Stimulated activated CD4-positive, alpha-beta T cell treated with anti-CD3 and anti-CD28 coated beads, TNF-alpha, amount 100 ng/mL, for 4 hours (primary cell): ENCODE data around the gene RPF1.
A peak's percentile ranks its signal among the peaks of the same experiment; 100 is the strongest.
"Not testable (repeated sequence)": the region's sequence is repeated elsewhere in the genome, so short reads cannot be mapped to it uniquely, and the experiment has no call there.

ENCODE experiments used
- DNase-seq, 3 experiments: peaks; one replicate each; pipeline ENCODE4 v3.0.0-alpha.2; 2020; ENCODE audit warnings: low read depth in 3 of 3

Gene RPF1

GRCh38 chr1:84492726-84493125, 13.7 kb downstream of the RPF1 start:
- no peak for DNase-seq

- DNase-seq: no peak
These were observed 14.7 kb downstream of the RPF1 start for GRCh38 chr1:84493747-84494146.

DNA sequence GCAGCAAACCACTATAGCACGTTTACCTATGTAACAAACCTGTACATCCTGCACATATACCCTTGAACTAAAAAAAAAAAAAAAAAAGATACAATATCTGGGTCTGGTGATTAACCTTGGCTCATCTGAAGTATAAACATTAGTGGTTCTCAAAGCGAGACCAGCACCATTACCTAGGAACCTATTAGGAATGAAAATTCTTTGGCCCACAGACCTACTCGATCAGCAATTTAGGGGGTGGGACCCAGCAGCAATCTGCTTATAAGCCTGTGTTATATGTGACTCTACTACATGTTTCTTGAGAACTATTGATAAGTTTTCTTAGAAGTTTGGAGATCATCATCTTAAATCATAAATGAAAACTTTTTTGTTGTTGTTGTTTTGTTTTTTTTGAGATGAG, 17.4 kb downstream of the RPF1 start:
- DNase-seq: no peak

- DNase-seq: no peak
These were observed 18.7 kb downstream of the RPF1 start for GRCh38 chr1:84497631-84498275.

DNA sequence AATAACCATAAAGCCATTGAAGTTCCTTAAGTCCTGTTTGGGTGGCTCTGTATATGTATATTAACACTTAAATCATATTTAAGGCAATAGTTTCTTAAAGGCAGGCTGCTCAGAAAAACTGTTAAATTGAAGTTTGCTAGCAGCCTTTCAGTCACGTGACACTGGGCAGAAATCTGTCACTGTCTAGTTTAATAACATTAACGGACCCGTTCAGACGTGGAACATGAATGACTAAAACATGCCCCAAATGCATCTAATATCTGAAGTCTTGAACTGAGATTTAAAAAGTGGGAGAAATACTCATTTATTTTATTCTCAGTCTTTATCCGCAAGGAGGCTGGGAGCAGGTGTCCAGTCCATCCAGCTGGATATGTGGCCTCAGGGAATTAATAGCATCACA, 23.9 kb downstream of the RPF1 start:
- DNase-seq: no peak

GRCh38 chr1:84504580-84505492, 25.8 kb downstream of the RPF1 start:
- no peak for DNase-seq

GRCh38 chr1:84505493-84506001, 26.5 kb downstream of the RPF1 start:
- DNase-seq: peak in 1 of 3 experiments; percentile 9

DNA sequence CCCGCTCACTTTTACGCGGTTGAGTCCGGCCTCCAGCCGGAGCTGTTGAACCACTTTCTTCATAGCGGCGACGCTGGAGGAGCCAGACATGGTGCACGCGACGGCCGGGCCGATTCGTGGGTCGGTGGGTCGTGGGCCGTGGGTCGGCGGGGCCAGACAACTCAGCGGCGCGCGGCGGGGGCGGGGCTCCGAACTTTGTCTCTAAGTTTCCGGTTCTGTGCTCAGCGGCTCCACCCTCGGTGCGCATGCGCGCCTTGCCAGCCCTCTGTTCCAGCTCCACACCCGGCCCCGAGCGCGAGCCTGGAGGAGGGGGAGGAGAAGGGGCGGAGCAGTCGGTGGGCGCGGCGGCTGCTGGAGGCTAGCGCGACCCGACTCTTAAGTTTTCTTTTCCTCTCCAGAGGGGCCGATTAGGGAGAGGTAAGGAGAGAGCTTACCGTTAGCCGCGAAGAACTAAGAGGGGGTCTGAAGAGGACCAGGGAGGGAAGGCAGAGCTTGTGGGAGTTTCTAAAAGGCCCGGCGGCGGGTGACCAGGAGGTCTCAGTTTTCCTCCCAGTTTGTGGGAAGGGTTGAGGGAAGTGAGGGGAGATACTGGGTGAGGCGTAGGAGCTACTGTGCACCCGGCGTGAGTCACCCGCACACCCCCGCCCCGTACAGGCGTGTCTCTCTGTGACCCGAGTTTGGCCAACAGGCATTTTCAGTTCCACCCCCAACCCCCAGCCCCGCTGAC, 27.1 kb downstream of the RPF1 start, which contains the start of the genes GNG5 and SPATA1:
GNG5 (minus strand) TSS at position 580 of the 727 bp plus-strand sequence; CDS start at position 90, 490 bp downstream.
SPATA1 (plus strand) TSS at position 385 of the 727 bp plus-strand sequence. CDS start 9,974 bp downstream, outside the sequence.
- DNase-seq: peak; percentile 96 to 97 (median 96)

DNA sequence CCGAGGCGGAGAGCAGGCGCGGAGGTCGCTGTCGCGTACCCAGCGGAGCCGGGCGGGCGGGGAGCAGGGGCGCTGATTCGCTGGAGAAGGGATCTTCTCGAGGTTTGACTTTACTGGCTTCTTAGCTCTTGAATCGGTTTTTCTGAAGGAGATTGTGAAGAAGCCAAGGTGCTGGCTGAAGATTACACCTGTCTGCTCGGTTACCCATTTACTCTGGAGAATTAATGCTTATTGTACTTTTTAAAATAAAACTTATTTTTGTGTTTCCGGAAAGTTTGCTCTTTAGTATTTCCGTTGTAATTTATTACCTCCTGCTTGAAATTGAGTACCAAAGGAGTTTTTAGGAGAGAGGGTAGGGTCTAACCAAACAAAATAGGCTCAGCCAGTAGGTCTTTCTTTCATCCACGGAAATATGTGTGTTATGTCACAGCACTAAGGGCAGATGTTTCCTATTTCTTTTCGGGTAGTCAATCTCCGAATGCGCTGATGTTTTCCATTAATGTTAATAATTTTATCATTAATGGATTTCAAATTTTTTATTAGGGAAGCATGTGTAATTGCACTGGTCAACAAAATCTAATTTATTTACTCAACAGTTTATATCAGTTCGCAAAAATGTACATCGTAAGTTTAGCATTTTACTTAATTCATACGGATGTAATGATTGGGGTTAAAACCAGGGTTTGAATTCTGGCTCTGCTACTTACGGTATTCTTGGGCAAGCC, 27.8 kb downstream of the RPF1 start:
- DNase-seq: no peak

GRCh38 chr1:84507887-84508286, 28.8 kb downstream of the RPF1 start:
- DNase-seq: not testable (repeated sequence)

GRCh38 chr1:84508510-84508909, 29.4 kb downstream of the RPF1 start:
- DNase-seq: no peak

DNA sequence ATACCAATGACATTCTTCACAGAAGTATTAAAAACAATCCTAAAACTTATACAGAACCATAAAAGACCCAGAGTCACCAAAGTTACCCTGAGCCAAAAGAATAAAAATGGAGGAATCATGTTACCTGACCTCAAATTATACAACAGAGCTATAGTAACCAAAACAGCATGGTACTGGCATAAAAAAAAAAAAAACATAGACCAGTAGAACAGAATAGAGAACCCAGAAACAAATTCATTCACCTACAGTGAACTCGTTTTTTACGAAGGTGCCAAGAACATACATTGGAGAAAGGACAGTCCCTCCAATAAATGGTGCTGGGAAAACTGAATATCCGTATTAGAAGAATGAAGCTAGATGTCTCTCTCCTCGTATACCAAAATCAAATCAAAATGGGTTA, 30.0 kb downstream of the RPF1 start:
- no peak for DNase-seq

- DNase-seq: no peak
These were observed 31.1 kb downstream of the RPF1 start for GRCh38 chr1:84510165-84510564.

- DNase-seq: no peak
These were observed 31.6 kb downstream of the RPF1 start for GRCh38 chr1:84510668-84511067.

DNA sequence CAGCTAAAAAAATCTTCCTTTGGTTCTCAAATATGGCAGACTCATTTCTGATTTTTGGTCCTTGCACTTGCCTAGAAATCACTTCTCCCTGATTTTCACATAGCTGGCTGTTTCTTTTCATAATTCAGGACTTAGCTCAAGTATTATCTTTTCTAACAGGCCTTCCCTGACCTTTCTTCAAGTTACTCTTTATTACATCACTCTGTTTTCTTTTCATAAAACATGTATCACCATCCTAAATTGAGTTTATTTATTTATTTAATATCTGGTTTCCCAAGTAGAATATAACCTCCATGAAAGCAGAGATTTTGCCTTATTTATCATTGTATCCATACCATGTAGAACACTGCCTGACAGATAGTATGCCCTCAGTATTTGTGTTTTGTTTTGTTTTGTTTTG, 45.5 kb downstream of the RPF1 start:
- DNase-seq: no peak

GRCh38 chr1:84525779-84526178, 46.7 kb downstream of the RPF1 start:
- no peak for DNase-seq

- no peak for DNase-seq
These were observed 59.5 kb downstream of the RPF1 start for GRCh38 chr1:84538599-84538998.

DNA sequence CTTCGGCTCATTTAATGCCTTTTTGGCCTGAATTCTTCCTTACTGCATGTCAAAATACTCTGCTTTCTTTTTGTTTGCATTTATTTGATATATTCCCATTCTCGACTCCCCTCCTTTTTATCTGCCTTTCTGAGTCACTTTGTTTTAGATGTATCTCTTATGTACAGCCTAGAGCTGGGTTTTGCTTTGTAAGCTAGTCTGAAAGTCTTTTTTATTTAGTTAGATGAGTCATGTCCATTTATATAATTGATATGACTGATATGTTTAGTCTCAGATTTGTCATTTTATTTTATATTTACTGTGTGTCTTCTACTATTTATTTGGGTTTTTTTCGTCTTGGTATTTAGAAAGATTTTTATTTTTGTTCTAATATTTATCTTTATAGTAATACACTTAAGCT, 60.9 kb downstream of the RPF1 start:
- no peak for DNase-seq

DNA sequence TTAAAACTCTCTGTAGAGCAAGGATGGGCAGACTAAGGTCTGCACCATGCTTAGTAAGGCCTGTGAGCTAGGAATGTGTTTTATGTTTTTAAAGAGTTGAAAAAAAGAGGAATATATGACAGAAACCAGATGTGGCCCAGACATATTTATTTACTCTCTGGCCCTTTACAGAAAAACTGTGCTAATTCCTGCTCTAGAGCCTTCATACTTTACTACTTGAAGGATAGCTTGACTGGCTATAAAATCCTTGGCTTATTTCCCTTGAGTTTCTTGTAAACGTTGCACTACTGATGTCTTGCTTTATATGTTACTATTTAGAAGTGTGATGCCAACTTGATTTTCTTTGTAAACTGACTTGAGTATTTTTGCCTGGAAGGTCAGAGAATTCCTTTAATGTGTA, 61.7 kb downstream of the RPF1 start:
- DNase-seq: no peak

- no peak for DNase-seq
These were observed 62.6 kb downstream of the RPF1 start for GRCh38 chr1:84541679-84542078.
